Measurements from ENCODE around the gene ORM2. TPM values are rescaled to one million over a fixed set of nuclear protein-coding genes. Genes with fewer than 3 reads are reported as not detected.

Gene ORM2
- total and polyA plus RNA-seq, 2 of the 8 experiments (the other 6 are each of a cell fraction or from before 2014, with no cell fraction given), result 1.3 TPM; not detected in 1

GRCh38 chr9:114357360-114357759, 27.7 kb downstream of the ORM2 start (continued):
- TF ChIP-seq NRF1 (IDR thresholded peaks at IDR 0.05; ENCODE audit: low read depth, low read length) (no peak), RAD21 (IDR thresholded peaks at IDR 0.05 in 1 of 2, conservative IDR thresholded peaks at IDR 0.05 in 1 of 2; ENCODE audit: low read depth in 2 of 2, low read length in 2 of 2) (no peak), ASH2L (IDR thresholded peaks at IDR 0.05; ENCODE audit: low read length) (no peak)
